Measurements from ENCODE around the gene SLC66A3.

GRCh38 chr2:11109002-11109401, 46.3 kb upstream of the SLC66A3 start:
- TF ChIP-seq EZH2phosphoT487 (IDR thresholded peaks at IDR 0.05; ENCODE audit: borderline replicate concordance, low read length) (no peak), CTCF (conservative IDR thresholded peaks at IDR 0.05; ENCODE audit: low read depth, low read length) (no peak)
